CD4-positive, alpha-beta T cell treated with Interleukin-10 for 1 hour (primary cell): Measurements from ENCODE around the gene KCNMA1.

Experiments
- DNase-seq: peaks from one replicate; pipeline ENCODE4 v3.0.0-alpha.2; 2020

Gene KCNMA1

GRCh38 chr10:76945166-76945565 lies 692.4 kb downstream of the KCNMA1 start:
- no peak for DNase-seq

GRCh38 chr10:76944640-76945039 lies 693.0 kb downstream of the KCNMA1 start:
- DNase-seq = no peak

GRCh38 chr10:76942628-76943416 lies 694.8 kb downstream of the KCNMA1 start:
- DNase-seq = no peak

GRCh38 chr10:76939933-76940468 lies 697.6 kb downstream of the KCNMA1 start:
- DNase-seq = no peak

GRCh38 chr10:76937181-76937600 lies 700.4 kb downstream of the KCNMA1 start:
- DNase-seq = no peak

- DNase-seq = no peak
Observed at GRCh38 chr10:76935941-76936613, 701.5 kb downstream of the KCNMA1 start.

GRCh38 chr10:76928565-76928964 lies 709.0 kb downstream of the KCNMA1 start:
- DNase-seq = no peak

GRCh38 chr10:76925636-76926405 lies 711.8 kb downstream of the KCNMA1 start:
- DNase-seq = no peak

GRCh38 chr10:76922666-76923065 lies 714.9 kb downstream of the KCNMA1 start:
- no peak for DNase-seq

GRCh38 chr10:76921383-76922010 lies 716.1 kb downstream of the KCNMA1 start:
- DNase-seq = no peak

- DNase-seq = no peak
Observed at GRCh38 chr10:76920581-76920980, 717.0 kb downstream of the KCNMA1 start.

GRCh38 chr10:76918106-76918505 lies 719.5 kb downstream of the KCNMA1 start:
- no peak for DNase-seq

GRCh38 chr10:76917071-76917470 lies 720.5 kb downstream of the KCNMA1 start:
- DNase-seq = no peak

- no peak for DNase-seq
Observed at GRCh38 chr10:76916536-76916935, 721.1 kb downstream of the KCNMA1 start.

- no peak for DNase-seq
Observed at GRCh38 chr10:76915316-76915715, 722.3 kb downstream of the KCNMA1 start.

GRCh38 chr10:76911184-76911583 lies 726.4 kb downstream of the KCNMA1 start:
- no peak for DNase-seq

- DNase-seq = no peak
Observed at GRCh38 chr10:76910184-76910962, 727.2 kb downstream of the KCNMA1 start.

- DNase-seq = no peak
Observed at GRCh38 chr10:76906256-76906655, 731.4 kb downstream of the KCNMA1 start.

- no peak for DNase-seq
Observed at GRCh38 chr10:76905251-76905650, 732.4 kb downstream of the KCNMA1 start.

- no peak for DNase-seq
Observed at GRCh38 chr10:76903387-76903945, 734.1 kb downstream of the KCNMA1 start.

GRCh38 chr10:76902949-76903348 lies 734.7 kb downstream of the KCNMA1 start:
- DNase-seq = no peak

- DNase-seq = no peak
Observed at GRCh38 chr10:76901701-76902100, 735.9 kb downstream of the KCNMA1 start.
